ENCODE data around the gene ANKRD35. TPM values are rescaled to one million over a fixed set of nuclear protein-coding genes. Genes with fewer than 3 reads are reported as not detected.

Gene ANKRD35
- total and polyA plus RNA-seq, 12 donors = 0.37 to 2.0 (median 0.76) TPM; not detected in 1

- no peak overlapping the region for H3K27ac ChIP-seq
- peaks cover 9 to 15% of the 10 kb centered on the region in 2 donors for H3K4me1 ChIP-seq (replicated peaks in 1 of 2)
- 75 to 89% (median 86%) methylated on average over 3 of the region's 3 CpGs for WGBS, 4 donors
- DNase-seq = no peak
- no peak for TF ChIP-seq POLR2A (IDR thresholded peaks at IDR 0.05)
- TF ChIP-seq, protein P1, sequence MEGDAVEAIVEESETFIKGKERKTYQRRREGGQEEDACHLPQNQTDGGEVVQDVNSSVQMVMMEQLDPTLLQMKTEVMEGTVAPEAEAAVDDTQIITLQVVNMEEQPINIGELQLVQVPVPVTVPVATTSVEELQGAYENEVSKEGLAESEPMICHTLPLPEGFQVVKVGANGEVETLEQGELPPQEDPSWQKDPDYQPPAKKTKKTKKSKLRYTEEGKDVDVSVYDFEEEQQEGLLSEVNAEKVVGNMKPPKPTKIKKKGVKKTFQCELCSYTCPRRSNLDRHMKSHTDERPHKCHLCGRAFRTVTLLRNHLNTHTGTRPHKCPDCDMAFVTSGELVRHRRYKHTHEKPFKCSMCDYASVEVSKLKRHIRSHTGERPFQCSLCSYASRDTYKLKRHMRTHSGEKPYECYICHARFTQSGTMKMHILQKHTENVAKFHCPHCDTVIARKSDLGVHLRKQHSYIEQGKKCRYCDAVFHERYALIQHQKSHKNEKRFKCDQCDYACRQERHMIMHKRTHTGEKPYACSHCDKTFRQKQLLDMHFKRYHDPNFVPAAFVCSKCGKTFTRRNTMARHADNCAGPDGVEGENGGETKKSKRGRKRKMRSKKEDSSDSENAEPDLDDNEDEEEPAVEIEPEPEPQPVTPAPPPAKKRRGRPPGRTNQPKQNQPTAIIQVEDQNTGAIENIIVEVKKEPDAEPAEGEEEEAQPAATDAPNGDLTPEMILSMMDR (IDR thresholded peaks at IDR 0.05) = no peak
- no peaks in the 10 kb centered on the region for H3K27me3 ChIP-seq
- H3K9me3 ChIP-seq (replicated peaks in 1 of 3) = no peaks in the 10 kb centered on the region
- peaks cover 0 to 51% of the 10 kb centered on the region in 2 donors for H3K36me3 ChIP-seq (replicated peaks in 1 of 2)
- H3K4me3 ChIP-seq = no peak overlapping the region
- intact Hi-C loops (cut with DNase I) = loop anchor here (5.0 to 10.0 kb wide), 2 partner anchors 127 to 164 kb away; no protein-coding TSS in a partner anchor
Measured at GRCh38 chr1:145847827-145848226, 37.8 kb downstream of the ANKRD35 start.

DNA sequence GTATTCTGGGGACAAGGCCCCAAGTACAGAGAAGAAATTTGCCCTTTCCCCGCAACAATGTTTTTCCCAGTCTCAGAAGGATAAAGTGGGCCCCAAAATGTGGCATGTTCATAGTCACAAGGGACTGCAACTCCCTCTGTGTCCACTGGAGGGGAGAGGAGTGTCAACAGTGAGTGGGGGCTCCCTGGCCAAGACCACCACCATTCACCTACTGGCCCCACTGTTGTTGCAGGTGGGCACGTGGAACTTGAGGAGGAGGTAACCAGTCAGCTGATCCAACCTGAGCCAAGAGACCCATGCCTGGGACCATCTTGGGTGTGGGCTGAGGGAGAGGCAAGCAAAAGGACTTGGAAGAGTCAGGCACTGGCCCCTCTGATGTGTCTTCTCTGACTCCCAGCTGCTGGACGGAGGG is 39.5 kb downstream of the ANKRD35 start:
- peaks cover 0 to 52% of the 10 kb centered on the region in 2 donors for H3K36me3 ChIP-seq (replicated peaks in 1 of 2)
- WGBS, 4 donors = 59 to 82% (median 69%) methylated on average over 3 of the region's 3 CpGs
- DNase-seq = peak in 1 of 7 donors; percentile 24
- peak overlapping the region in 3 of 5 donors; percentile 37 to 67 (median 63) for H3K27ac ChIP-seq
- H3K27me3 ChIP-seq = no peaks in the 10 kb centered on the region
- H3K4me1 ChIP-seq (replicated peaks in 1 of 2) = peaks cover 9 to 15% of the 10 kb centered on the region in 2 donors
- intact Hi-C loops (cut with DNase I) = loop anchor here (5.0 to 10.0 kb wide), 2 partner anchors 129 to 166 kb away; no protein-coding TSS in a partner anchor
- TF ChIP-seq POLR2A (IDR thresholded peaks at IDR 0.05) = no peak
- TF ChIP-seq, protein P1 (IDR thresholded peaks at IDR 0.05) = peak; percentile 38 to 67 (median 49)
- peak overlapping the region in 2 of 4 donors; percentile 44 to 49 for H3K4me3 ChIP-seq
- no peaks in the 10 kb centered on the region for H3K9me3 ChIP-seq (replicated peaks in 1 of 3)

DNA sequence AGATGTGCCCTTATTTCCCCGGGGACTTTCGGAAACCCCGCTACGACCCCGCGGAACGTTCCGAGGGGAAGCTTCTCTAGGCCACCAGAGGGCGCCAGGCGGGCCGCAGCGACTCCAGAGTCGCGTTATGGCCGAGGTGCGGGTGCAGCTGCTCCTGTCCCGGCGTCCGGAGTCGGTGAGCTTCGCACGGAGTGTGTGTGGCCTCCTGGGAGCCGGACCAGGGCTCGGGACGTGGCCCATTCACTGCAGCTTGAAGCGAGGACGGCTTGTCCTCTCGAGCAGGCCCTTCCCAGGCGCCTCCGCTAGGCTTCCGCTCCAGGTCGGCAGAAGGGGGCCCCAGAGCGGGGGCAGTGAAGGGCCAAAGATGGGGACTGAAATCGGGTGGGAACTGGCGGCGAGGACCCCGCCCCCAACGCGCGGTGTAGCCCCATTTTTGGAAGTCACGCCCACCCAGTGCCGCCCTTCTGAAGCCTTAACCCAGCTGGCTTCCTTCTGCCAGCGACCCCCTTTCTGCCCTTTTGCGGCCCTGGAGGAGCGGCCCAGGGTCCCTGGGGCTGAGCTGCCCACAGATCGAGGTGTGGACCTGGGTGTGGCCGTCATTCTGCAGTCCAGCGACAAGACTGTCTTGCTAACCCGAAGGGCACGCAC is 40.0 kb downstream of the ANKRD35 start, which contains the start of gene NUDT17:
Gene NUDT17, plus strand, starts transcription at position 117 of the 648 bp plus-strand sequence. Its CDS starts 11 bp downstream, at position 128.
- DNase-seq = peak; percentile 78 to 89 (median 83)
- peak within 1 kb of the TSS in 2 of 4 donors; percentile 44 to 49 for H3K4me3 ChIP-seq
- H3K27ac ChIP-seq = peak within 1 kb of the TSS in 3 of 5 donors; percentile 37 to 67 (median 63)
- peaks cover 0 to 52% of the 10 kb centered on the region in 2 donors for H3K36me3 ChIP-seq (replicated peaks in 1 of 2)
- H3K27me3 ChIP-seq = no peaks in the 10 kb centered on the region
- TF ChIP-seq POLR2A (IDR thresholded peaks at IDR 0.05) = peak in 1 of 2 donors; percentile 27
- TF ChIP-seq, protein P1 (IDR thresholded peaks at IDR 0.05) = peak; percentile 80 to 94 (median 89)
- peaks cover 9 to 15% of the 10 kb centered on the region in 2 donors for H3K4me1 ChIP-seq (replicated peaks in 1 of 2)
- no peaks in the 10 kb centered on the region for H3K9me3 ChIP-seq (replicated peaks in 1 of 3)
- 2 to 9% (median 3%) methylated on average over 14 to 50 of the region's 50 CpGs for WGBS, 4 donors
- intact Hi-C loops (cut with DNase I) = loop anchor here (5.0 to 10.0 kb wide), 2 partner anchors 129 to 167 kb away; no protein-coding TSS in a partner anchor

DNA sequence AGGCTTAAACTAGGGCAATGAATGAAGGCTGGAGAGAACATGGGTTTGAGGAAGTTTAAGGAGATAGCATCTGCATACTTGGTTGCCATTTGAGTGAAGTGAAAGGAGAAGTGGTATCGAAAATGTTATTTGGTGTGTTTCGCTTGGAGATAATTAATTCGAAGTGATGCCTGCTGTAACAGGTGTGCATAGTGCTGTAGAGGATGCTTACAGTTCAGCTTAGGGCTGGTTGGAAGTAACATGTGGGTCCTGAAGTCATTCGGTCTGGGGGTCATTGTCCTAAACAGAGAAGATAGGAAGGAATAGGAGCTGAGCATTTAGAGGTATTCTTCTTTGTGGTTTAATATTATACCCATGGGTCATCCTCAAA is 40.5 kb downstream of the ANKRD35 start:
- Histone ChIP-seq H3K4me3 (peak overlapping the region in 1 of 4 donors; percentile 49), H3K27me3 (no peaks in the 10 kb centered on the region), H3K9me3 (replicated peaks in 1 of 3) (no peaks in the 10 kb centered on the region), H3K27ac (peak overlapping the region in 3 of 5 donors; percentile 3 to 67 (median 37)), H3K4me1 (replicated peaks in 1 of 2) (peaks cover 9 to 15% of the 10 kb centered on the region in 2 donors), H3K36me3 (replicated peaks in 1 of 2) (peaks cover 0 to 50% of the 10 kb centered on the region in 2 donors)
- TF ChIP-seq POLR2A (IDR thresholded peaks at IDR 0.05) = no peak
- TF ChIP-seq, protein P1 (IDR thresholded peaks at IDR 0.05) = no peak
- intact Hi-C loops (cut with DNase I) = loop anchor here (5.0 to 10.0 kb wide), 2 partner anchors 130 to 167 kb away; no protein-coding TSS in a partner anchor
- DNase-seq = no peak
- WGBS, 4 donors = 8 to 14% (median 9%) methylated on average over 4 of the region's 4 CpGs

Measured in adrenal gland (tissue), 12 donors.